Memory B cell (primary cell): ENCODE measurements around the gene C1QTNF6.
A peak's percentile ranks its signal among the peaks of the same experiment; 100 is the strongest.

Experiments
- ATAC-seq: fragments of 150-1000 bp; cut with Tn5 transposase; 2 replicates; pipeline ENCODE4 v1.10.0; 2021; ENCODE audit warnings: low read depth, mild to moderate bottlenecking, moderate library complexity
- DNase-seq, 2 donors: peaks; one replicate each; pipeline ENCODE4 v3.0.0; 2022; ENCODE audit warnings: low spot score in 2 of 2
- H3K27ac Mint-ChIP-seq: one replicate; pipeline ENCODE4 v1.8.0; 2022; ENCODE audit warnings: mild to moderate bottlenecking, moderate library complexity, mixed read lengths
- H3K27me3 Mint-ChIP-seq: one replicate; pipeline ENCODE4 v1.8.0; 2022; ENCODE audit warnings: mixed read lengths
- H3K36me3 Mint-ChIP-seq: one replicate; pipeline ENCODE4 v1.8.0; 2022; ENCODE audit warnings: mild to moderate bottlenecking, mixed read lengths
- H3K4me1 Mint-ChIP-seq: one replicate; pipeline ENCODE4 v1.8.0; 2022; ENCODE audit warnings: mixed read lengths
- H3K4me3 Mint-ChIP-seq: one replicate; pipeline ENCODE4 v1.8.0; 2022; ENCODE audit warnings: mild to moderate bottlenecking, moderate library complexity, mixed read lengths
- H3K9me3 Mint-ChIP-seq: one replicate; pipeline ENCODE4 v1.8.0; 2022; ENCODE audit warnings: mixed read lengths

Gene C1QTNF6

DNA sequence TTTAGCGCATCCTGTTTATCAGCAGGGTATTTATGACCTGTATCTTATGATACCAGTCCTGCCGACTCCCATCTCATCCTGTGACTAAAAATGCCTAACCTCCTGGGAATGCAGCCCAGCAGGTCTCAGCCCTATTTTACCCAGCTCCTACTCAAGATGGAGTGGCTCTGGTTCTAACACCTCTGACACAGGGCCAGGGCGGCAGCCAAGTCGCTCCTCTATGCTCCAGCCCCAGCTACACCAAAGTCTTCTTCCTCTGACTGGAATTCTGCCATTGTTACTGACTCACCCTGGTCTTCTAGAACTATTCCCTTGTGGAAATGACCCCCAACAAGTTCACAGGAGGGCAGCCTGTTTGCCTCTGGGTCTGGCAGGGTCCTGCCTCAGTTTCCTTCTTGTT lies 7.9 kb upstream of the C1QTNF6 start:
- Mint-ChIP-seq H3K36me3 (no peaks in the 10 kb centered on the region), H3K27me3 (no peaks in the 10 kb centered on the region), H3K4me1 (peaks cover 14% of the 10 kb centered on the region), H3K9me3 (no peaks in the 10 kb centered on the region), H3K4me3 (no peak overlapping the region), H3K27ac (no peak overlapping the region)
- DNase-seq (no peak), ATAC-seq (no peak)

DNA sequence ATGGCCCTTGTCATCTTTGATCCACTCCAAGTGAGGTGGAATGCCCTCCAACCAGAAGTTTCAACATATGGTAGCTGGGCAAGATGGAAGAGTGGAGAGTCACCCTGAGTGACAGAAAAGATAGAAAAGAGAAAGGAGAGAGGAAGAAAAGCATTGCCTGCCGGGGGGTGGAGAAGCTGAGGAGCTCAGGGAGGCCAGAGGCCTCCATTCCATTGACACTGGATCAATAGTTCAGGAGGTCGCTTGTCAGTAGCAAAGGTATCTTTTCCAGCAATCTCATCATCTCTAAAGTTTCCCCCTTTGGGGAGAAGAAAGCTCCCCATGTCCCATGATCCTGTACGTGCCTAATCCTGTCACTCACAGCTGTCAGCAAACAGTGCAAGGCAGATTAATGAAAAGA lies 6.7 kb upstream of the C1QTNF6 start:
- Mint-ChIP-seq H3K36me3 (no peaks in the 10 kb centered on the region), H3K4me3 (no peak overlapping the region), H3K27me3 (no peaks in the 10 kb centered on the region), H3K4me1 (peaks cover 8% of the 10 kb centered on the region), H3K27ac (peak overlapping the region; percentile 8), H3K9me3 (no peaks in the 10 kb centered on the region)
- no peak for DNase-seq
- ATAC-seq, result no peak

GRCh38 chr22:37193629-37194191 lies 5.7 kb upstream of the C1QTNF6 start:
- ATAC-seq (no peak), DNase-seq (no peak)
- H3K27me3 Mint-ChIP-seq, result no peaks in the 10 kb centered on the region
- no peak overlapping the region for H3K4me3 Mint-ChIP-seq
- H3K9me3 Mint-ChIP-seq, result no peaks in the 10 kb centered on the region
- no peaks in the 10 kb centered on the region for H3K36me3 Mint-ChIP-seq
- no peak overlapping the region for H3K27ac Mint-ChIP-seq
- peaks cover 9% of the 10 kb centered on the region for H3K4me1 Mint-ChIP-seq

DNA sequence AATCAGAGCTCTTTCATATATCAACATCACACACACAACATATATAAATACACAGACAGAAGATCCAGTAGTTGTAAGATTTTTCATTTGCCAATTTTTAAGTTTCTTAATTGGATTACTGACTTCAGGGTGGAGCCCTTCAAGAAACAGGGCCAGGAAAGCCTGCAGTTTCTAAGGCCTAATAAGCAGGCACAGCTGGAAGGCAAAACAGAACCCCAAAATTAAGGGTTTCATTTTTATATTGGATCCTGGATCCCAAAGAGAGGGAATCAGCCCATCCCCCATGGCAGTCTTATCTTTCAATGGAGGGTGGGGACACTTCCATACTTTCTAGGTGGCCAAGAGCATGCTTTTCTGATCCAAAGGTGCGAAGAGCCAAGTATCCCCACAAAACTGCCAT lies 4.7 kb upstream of the C1QTNF6 start:
- H3K9me3 Mint-ChIP-seq, result no peaks in the 10 kb centered on the region
- H3K27ac Mint-ChIP-seq, result no peak overlapping the region
- ATAC-seq, result no peak
- DNase-seq, result no peak
- peaks cover 6% of the 10 kb centered on the region for H3K4me1 Mint-ChIP-seq
- H3K4me3 Mint-ChIP-seq, result no peak overlapping the region
- no peaks in the 10 kb centered on the region for H3K27me3 Mint-ChIP-seq
- no peaks in the 10 kb centered on the region for H3K36me3 Mint-ChIP-seq

- no peak for DNase-seq
Measured at GRCh38 chr22:37192204-37192603, 4.2 kb upstream of the C1QTNF6 start.

GRCh38 chr22:37190262-37190780 lies 2.3 kb upstream of the C1QTNF6 start:
- Mint-ChIP-seq H3K4me1 (peaks cover 12% of the 10 kb centered on the region), H3K4me3 (no peak overlapping the region), H3K27me3 (no peaks in the 10 kb centered on the region), H3K9me3 (no peaks in the 10 kb centered on the region), H3K27ac (no peak overlapping the region), H3K36me3 (no peaks in the 10 kb centered on the region)
- ATAC-seq, result no peak
- DNase-seq, result no peak

More at GRCh38 chr22:37192204-37192603, 4.2 kb upstream of the C1QTNF6 start:
- Mint-ChIP-seq H3K4me3 (no peak overlapping the region), H3K27ac (no peak overlapping the region), H3K9me3 (no peaks in the 10 kb centered on the region), H3K27me3 (no peaks in the 10 kb centered on the region), H3K36me3 (no peaks in the 10 kb centered on the region), H3K4me1 (peaks cover 6% of the 10 kb centered on the region)
- no peak for ATAC-seq

GRCh38 chr22:37188901-37189466 lies 937 bp upstream of the C1QTNF6 start:
- H3K9me3 Mint-ChIP-seq, result no peaks in the 10 kb centered on the region
- H3K4me1 Mint-ChIP-seq, result peaks cover 12% of the 10 kb centered on the region
- H3K36me3 Mint-ChIP-seq, result no peaks in the 10 kb centered on the region
- no peak for DNase-seq
- H3K27ac Mint-ChIP-seq, result no peak overlapping the region
- no peak for ATAC-seq
- no peak overlapping the region for H3K4me3 Mint-ChIP-seq
- peaks cover 4% of the 10 kb centered on the region for H3K27me3 Mint-ChIP-seq

- peaks cover 10% of the 10 kb centered on the region for H3K4me1 Mint-ChIP-seq
- no peak for ATAC-seq
- no peak overlapping the region for H3K27ac Mint-ChIP-seq
- H3K4me3 Mint-ChIP-seq, result no peak overlapping the region
- no peak for DNase-seq
- peaks cover 4% of the 10 kb centered on the region for H3K27me3 Mint-ChIP-seq
- no peaks in the 10 kb centered on the region for H3K36me3 Mint-ChIP-seq
- H3K9me3 Mint-ChIP-seq, result no peaks in the 10 kb centered on the region
Measured at GRCh38 chr22:37187552-37187890, 526 bp downstream of the C1QTNF6 start.

DNA sequence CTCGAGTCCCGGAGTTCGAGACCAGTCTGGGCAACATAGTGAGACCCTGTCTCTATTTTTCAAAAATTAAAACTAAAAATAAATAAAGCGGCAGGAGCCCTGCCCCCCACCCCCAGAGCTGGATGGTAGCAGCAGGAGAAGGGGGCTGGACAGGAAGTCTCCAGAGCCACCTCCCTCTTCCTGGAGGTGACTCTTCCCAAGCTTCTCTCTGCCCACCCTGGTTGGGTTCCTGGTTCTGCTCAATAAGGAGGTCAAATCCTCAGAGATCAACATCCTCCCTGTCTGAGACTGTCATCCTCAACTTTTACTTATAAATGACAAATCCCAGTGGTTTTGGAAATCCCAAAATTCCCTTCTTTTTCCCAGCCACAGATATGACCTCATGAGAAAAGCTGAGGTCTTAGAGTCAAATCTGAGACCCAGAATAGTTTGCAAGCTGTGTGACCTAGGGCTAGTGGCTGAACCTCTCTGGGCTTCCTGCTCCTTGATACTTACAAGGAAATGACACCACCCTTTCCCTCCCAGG lies 987 bp downstream of the C1QTNF6 start:
- H3K9me3 Mint-ChIP-seq, result no peaks in the 10 kb centered on the region
- H3K27ac Mint-ChIP-seq, result no peak overlapping the region
- H3K4me1 Mint-ChIP-seq, result peaks cover 10% of the 10 kb centered on the region
- DNase-seq, result no peak
- H3K4me3 Mint-ChIP-seq, result no peak overlapping the region
- ATAC-seq, result no peak
- no peaks in the 10 kb centered on the region for H3K36me3 Mint-ChIP-seq
- peaks cover 4% of the 10 kb centered on the region for H3K27me3 Mint-ChIP-seq

- ATAC-seq (peak; percentile 54), DNase-seq (peak in 1 of 2 donors; percentile 42)
- Mint-ChIP-seq H3K27ac (no peak overlapping the region), H3K36me3 (no peaks in the 10 kb centered on the region), H3K9me3 (no peaks in the 10 kb centered on the region), H3K27me3 (peaks cover 4% of the 10 kb centered on the region), H3K4me1 (peaks cover 10% of the 10 kb centered on the region), H3K4me3 (no peak overlapping the region)
Measured at GRCh38 chr22:37186228-37186996, 1.6 kb downstream of the C1QTNF6 start.

- no peaks in the 10 kb centered on the region for H3K9me3 Mint-ChIP-seq
- peaks cover 5% of the 10 kb centered on the region for H3K27me3 Mint-ChIP-seq
- peaks cover 3% of the 10 kb centered on the region for H3K36me3 Mint-ChIP-seq
- ATAC-seq (no peak), DNase-seq (no peak)
- H3K4me3 Mint-ChIP-seq, result no peak overlapping the region
- H3K4me1 Mint-ChIP-seq, result peaks cover 10% of the 10 kb centered on the region
- H3K27ac Mint-ChIP-seq, result no peak overlapping the region
Measured at GRCh38 chr22:37185646-37186227, 2.3 kb downstream of the C1QTNF6 start.

DNA sequence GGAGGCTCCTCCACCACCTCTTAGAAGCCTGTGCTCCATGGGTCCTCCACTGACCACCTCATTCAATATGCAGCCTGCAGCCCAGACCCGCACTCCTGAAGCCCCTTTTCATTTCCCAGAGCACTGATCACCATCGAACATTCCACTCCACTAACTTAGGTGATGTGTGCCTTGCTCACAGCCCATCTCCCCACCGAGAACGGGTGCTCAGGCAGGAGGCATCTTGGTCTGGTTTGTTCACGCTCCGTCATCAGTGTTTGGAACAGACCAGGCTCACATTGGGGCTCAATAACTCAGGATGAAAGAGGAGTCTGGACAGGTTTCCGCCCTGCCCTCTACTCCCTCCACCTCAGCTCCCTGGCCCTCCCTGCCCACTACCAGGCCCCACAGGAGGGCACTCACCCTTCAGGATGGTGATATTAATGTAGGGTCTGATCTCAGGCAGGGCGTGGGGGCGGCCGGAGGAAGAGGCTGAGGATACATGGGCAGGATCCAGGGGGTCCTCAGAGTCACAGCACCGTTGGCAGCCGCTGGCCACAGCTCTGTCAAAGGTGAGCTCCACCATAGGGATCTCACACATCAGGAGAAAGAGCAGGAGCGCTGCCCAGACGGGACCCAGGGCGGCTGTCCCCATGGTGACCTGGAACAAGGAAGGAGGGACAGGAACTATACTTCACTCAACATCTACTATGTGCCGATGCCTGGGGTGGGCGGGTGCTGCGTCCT lies 3.1 kb downstream of the C1QTNF6 start:
- H3K9me3 Mint-ChIP-seq, result no peaks in the 10 kb centered on the region
- peaks cover 10% of the 10 kb centered on the region for H3K4me1 Mint-ChIP-seq
- DNase-seq, result no peak
- H3K27me3 Mint-ChIP-seq, result peaks cover 5% of the 10 kb centered on the region
- ATAC-seq, result no peak
- H3K27ac Mint-ChIP-seq, result no peak overlapping the region
- H3K36me3 Mint-ChIP-seq, result peaks cover 3% of the 10 kb centered on the region
- H3K4me3 Mint-ChIP-seq, result no peak overlapping the region

DNA sequence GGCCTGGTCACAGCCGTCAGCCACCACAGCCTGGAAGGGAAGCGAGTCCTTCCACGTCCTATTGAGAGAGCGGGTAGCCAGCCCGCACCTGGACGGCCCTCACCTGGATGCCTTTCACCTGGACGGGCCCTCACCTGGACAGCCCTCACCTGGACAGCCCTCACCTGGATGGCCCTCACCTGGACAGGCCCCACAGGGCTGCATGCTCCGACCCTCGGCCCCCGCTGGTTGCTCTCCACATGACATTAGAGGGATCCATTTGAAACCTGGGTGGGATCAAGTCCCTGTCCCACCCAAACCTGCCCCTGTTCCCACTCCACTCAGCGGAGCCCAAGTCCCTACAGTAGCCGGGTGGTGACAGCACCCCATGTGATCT lies 3.7 kb downstream of the C1QTNF6 start:
- no peaks in the 10 kb centered on the region for H3K9me3 Mint-ChIP-seq
- peaks cover 3% of the 10 kb centered on the region for H3K36me3 Mint-ChIP-seq
- peaks cover 5% of the 10 kb centered on the region for H3K27me3 Mint-ChIP-seq
- ATAC-seq (no peak), DNase-seq (no peak)
- H3K4me3 Mint-ChIP-seq, result no peak overlapping the region
- H3K27ac Mint-ChIP-seq, result no peak overlapping the region
- peaks cover 8% of the 10 kb centered on the region for H3K4me1 Mint-ChIP-seq
